HL-60/S4 treated with retinoic acid at 250 ng/mL for 4 days and 3 days (cell line): ENCODE data around the gene FMN1.

Experiments
- in situ Hi-C: fragments of 300-500 bp; cut with MboI; formaldehyde crosslinking; loops from 2 replicates; pipeline ENCODE4 v1.7.0; 2022; ENCODE audit warnings: low sequenced_read_pairs

FMN1 gene

GRCh38 chr15:32739522-32740063 is 454.9 kb downstream of the FMN1 start:
- in situ Hi-C loops: no loop called here

DNA sequence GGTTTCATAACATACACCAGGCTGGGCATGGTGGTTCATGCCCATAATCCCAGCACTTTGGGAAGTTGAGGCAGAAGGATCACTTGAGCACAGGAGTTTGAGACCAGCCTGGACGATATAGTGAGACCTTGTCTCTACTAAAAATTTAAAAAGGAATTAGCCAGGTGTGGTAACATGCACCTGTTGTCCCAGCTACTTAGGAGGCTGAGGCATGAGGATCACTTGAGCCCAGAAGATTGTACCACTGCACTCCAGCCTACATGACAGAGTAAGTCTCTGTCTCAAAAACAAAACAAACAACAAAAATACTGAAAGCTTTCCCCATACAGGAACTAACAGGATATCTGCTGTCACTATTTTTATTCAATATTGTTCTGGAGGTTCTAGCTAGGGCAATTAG is 455.8 kb downstream of the FMN1 start:
- in situ Hi-C loops: no loop called here

- in situ Hi-C loops: no loop called here
Measured at GRCh38 chr15:32737304-32737703, 457.2 kb downstream of the FMN1 start.

DNA sequence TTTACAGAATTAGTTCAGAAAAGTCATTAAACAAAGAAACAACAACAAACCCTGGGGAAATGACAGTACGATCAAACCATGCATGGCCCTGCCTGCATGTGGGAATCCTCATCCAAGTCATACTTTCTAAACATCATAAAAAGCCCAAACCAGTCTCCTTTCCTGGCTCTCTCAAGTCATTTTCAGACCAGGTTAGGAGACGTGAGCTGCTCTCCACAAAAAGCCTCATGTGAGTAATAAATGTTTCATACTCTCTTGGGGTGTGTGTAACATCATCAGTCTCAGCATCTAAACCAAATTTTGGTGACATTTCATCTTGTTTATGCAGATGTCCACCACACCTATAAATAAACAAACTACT is 457.8 kb downstream of the FMN1 start:
- in situ Hi-C loops: no loop called here

- in situ Hi-C loops: no loop called here
Measured at GRCh38 chr15:32735989-32736700, 458.4 kb downstream of the FMN1 start.

DNA sequence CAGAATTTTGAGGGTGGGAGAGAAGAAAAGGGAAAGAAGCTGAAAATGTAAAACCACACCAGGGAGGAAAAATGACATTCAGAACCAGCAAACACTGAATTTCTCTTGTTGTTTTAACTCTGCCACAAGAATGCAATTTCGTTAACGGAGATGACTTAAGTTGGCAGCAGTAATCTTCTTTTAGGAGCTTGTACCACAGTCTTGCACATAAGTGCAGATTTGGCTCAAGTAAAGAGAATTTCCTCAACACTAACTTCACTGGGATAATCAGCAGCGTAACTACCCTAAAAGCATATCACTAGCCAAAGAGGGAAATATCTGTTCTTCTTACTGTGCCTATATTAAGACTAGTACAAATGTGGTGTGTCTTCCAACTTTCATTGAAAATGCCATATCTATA is 461.2 kb downstream of the FMN1 start:
- in situ Hi-C loops: no loop called here

DNA sequence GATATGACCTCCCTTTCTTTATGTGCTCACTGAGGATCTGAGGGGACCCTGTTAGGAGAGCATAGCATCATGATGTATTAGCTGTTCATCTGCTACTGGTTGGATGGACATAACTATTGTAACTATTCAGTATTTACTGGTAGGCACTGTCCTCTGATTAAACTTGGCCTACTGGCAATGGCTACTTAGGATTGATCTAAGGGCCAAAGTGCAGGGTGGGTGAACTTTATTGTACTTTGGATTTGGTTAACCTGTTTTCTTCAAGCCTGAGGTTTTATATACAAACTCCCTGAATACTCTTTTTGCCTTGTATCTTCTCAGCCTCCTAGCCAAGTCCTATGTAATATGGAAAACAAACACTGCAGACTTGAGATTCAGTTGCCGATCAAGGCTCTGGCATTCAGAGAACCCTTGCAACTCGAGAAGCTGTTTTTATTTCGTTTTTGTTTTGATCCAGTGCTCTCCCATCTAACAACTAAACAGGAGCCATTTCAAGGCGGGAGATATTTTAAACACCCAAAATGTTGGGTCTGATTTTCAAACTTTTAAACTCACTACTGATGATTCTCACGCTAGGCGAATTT is 461.8 kb downstream of the FMN1 start:
- in situ Hi-C loops: no loop called here

DNA sequence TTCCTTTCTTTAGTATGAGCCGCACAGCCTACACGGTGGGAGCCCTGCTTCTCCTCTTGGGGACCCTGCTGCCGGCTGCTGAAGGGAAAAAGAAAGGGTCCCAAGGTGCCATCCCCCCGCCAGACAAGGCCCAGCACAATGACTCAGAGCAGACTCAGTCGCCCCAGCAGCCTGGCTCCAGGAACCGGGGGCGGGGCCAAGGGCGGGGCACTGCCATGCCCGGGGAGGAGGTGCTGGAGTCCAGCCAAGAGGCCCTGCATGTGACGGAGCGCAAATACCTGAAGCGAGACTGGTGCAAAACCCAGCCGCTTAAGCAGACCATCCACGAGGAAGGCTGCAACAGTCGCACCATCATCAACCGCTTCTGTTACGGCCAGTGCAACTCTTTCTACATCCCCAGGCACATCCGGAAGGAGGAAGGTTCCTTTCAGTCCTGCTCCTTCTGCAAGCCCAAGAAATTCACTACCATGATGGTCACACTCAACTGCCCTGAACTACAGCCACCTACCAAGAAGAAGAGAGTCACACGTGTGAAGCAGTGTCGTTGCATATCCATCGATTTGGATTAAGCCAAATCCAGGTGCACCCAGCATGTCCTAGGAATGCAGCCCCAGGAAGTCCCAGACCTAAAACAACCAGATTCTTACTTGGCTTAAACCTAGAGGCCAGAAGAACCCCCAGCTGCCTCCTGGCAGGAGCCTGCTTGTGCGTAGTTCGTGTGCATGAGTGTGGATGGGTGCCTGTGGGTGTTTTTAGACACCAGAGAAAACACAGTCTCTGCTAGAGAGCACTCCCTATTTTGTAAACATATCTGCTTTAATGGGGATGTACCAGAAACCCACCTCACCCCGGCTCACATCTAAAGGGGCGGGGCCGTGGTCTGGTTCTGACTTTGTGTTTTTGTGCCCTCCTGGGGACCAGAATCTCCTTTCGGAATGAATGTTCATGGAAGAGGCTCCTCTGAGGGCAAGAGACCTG is 463.5 kb downstream of the FMN1 start:
- in situ Hi-C loops: no loop called here

- in situ Hi-C loops: no loop called here
Measured at GRCh38 chr15:32729700-32730395, 464.7 kb downstream of the FMN1 start.

DNA sequence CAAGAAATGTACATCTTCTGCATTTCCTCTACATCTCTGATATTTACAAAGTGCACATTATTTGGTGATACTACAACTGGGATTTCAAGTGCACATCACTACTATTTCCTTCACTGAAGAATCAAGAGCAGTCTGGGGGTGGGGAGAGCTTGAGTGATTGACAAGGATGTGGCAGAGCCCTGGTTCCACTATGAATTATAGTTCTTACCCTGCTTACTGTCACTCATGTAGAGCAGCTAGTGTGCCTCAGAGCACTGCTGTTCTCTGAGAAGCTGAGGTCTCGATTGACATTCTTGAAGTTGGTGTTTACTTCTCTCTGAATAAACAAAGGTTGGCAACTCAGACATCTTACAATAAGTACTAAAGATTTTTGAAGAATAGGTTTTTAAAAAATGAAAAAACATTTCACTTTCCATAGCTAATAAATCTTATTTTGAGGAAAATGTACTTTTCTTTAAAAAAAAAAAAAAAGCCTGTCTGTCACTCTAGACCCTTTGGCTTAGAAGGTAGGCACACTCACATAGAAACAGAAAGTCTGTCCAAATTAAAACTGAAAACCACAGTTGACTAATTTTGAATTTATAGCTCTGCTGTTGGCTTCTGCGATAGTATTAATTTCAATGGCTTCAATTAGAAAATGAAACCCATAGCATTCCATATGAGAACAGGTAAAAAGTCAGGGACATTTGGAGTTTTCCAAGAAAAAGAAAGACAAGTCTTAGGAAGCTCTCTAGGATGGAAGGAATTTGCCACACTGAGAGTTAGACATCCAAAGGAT is 471.2 kb downstream of the FMN1 start:
- in situ Hi-C loops: no loop called here

DNA sequence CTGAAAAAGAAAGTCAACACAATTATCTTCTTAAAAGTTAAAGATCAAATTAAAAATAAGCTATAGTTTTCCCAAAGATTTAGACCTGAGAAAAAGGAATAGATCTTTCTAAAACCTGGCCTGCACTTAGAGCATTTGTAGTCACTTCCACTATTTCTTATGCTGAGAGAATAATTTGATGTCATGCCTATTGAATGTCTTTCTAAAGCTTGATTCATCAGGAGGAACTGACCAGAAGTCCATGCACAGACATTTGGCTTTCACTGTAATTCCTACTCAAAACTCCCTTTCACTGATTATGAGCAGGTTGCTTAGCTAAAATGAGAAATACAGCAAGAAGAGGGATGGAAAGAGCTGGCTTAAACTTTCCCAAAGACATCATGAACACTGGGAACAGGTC is 472.4 kb downstream of the FMN1 start:
- in situ Hi-C loops: no loop called here

DNA sequence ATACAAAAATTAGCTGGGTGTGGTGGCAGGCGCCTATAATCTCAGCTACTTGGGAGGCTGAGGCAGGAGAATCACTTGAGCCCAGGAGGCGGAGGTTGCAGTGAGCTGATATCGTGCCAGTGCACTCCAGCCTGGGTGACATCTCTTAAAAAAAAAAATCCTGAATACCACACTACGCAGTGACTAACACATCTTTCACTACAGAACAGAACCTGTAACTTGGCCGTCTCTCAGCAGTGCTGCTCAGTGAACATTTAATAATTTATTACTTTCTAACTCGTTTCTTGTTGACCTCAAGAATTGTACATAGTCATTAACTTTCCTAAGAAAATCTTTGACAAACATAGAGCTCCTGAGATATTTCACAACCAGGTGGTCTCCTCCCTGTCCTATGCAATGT is 472.9 kb downstream of the FMN1 start:
- in situ Hi-C loops: no loop called here

DNA sequence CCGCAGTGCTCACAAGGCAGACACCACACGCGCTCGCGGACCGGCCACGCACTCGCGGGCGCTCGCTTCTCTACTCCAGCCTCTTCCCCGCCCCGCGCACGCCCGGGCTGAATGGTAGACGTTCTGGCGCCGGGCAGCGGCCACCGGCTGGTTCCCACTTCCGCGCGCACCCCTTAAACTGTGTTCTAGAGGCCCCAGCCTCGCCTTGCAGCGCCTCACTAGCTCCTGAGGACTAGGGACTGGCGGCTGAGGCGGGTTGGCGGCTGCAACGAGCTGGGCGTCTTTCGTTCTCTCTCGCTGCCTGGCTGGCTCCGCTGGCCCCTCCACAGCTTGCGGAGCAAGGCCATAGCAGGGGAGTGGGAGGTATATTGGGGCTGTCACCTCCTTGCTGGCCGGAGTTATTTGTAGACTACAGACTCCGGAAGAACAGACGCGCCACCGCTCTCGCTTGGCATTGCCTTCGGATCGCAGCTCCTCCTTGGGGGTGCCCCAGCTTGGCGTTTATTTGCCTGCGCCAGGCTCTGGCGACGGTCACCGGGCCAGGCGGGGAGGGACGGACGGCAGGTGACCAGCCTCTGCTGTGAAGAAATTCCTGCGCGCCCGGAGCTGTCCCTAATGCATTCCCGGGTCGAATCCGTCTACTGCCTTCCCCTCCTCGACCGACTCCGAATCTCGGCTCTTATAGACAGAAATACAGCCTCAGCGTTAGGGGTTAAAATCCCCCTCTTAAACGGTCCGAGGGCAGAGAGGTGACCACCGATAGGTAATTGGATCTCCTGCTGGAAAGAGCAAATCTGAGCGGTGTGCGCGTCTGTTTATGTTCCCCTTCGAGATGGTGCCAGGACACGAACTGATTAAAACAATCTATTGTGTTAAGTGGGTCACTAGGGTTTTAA is 475.4 kb downstream of the FMN1 start:
- in situ Hi-C loops: no loop called here

DNA sequence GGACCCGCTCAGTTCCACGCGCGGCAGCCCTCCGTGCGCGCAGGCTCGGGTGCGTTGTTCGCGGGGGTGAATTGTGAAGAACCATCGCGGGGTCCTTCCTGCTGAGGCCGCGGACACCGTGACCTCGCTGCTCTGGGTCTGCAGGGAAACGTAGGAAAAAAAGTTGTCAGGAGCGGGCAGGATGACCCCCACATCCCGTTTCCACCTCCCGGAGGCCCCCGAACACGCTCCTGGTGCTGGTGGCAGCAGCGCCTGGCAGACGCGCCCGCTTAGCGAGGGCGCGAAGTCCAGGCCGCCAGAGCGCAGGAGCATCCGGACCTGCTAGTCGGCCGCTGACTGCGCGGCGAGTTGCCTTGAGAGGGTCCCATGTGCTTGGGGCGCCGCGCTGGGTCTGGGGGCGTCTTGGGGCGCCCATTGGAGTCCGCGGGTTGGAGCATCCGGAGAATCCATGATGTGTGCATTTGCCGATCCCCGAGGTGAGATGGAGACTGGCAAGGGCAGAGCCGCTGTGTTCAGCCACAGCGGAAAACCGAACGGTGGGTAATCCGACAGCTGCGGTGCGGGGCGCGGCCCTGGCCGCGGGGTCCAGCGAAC is 476.2 kb downstream of the FMN1 start:
- in situ Hi-C loops: no loop called here

DNA sequence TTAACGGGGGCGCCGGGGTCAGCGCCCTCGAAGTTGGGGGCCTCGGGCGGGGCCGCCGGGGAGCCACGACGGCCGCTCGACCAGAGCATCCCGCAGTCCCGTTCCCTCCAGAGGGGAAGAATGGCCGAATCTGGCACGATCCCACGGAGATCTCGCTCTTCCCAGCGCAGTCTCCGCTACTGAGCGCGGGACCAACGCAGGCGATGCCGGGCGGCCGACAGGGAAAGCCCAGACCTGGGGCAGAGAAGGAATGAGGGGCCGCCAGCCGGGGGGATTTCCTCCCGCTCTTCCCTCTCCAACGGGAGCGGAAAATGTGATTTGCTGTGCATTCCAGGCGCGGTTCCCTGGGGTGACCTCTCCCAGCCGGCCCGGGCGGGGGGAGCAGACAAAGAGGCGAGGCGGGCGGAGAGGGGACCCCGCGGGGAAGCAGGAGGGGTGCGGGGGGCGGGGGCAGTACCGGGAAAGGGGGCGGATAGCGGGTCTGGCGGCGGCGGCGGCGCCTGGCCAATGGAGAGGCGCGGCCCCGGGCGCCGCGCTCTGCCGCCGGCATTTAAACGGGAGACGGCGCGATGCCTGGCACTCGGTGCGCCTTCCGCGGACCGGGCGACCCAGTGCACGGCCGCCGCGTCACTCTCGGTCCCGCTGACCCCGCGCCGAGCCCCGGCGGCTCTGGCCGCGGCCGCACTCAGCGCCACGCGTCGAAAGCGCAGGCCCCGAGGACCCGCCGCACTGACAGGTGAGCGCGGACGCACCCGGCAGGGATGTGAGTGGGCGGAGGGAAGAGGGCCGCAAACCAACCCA is 476.9 kb downstream of the FMN1 start, which contains the start of gene GREM1:
GREM1 (plus strand) TSS at position 579 of the 801 bp plus-strand sequence. CDS start 12,687 bp downstream, outside the sequence.
- in situ Hi-C loops: no loop called here

DNA sequence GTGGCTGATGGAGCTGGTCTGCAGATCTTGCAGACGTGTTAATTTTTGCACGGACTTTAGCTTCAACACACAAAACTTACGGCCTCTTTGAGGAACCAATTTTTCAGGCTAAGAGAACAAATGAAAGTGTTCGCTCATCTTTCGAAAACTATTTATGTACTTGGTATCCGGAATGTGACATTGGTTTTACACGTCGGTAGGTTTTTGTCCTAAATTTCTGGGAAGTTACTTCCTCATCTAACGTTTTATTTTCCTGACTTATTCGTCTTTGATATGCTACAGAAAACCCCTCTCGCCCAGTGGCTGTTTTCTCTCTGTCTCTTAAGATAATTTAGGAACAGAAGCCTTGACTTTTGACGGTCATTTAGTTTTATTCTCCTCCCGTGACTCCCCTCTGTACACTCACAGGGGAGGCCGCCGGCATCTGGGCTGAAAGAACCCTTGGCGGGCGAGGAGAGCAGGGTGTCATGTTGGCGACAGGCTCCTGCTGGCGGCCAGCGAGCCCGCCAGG is 477.5 kb downstream of the FMN1 start:
- in situ Hi-C loops: no loop called here

DNA sequence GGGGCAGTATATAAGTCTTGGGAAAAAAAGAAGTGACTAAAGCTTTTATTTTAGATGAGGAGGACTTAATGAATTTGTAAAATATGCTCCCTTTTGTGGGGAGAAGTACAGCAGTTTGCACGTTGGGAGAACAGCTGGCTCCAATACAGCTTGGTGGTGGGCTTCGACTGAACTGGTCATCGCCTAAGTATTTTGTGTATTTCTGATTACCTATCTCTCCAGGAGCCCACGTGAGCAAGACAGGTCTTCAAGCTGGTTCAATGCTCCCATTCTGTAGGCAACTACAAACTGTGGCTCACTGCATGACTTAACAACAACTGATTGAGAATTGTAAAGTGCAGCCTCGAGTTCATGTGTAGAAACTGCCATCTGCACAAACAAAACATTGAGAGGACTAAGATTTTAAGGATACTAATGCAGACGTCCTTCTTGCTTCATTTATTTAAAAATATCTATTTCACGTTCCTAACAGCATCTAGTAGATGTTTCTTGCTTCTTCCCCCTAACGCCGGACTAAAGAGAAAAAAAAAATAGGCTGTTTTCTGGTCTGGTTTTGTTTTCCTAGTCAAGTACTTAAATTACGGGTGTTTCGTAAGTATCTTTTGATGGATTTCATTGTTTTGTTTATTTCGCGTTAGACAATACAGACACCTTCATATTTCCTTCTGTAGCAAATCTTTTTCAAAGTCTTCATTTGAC is 478.1 kb downstream of the FMN1 start:
- in situ Hi-C loops: no loop called here
